Measurements from ENCODE around the gene SCARF2.

DNA sequence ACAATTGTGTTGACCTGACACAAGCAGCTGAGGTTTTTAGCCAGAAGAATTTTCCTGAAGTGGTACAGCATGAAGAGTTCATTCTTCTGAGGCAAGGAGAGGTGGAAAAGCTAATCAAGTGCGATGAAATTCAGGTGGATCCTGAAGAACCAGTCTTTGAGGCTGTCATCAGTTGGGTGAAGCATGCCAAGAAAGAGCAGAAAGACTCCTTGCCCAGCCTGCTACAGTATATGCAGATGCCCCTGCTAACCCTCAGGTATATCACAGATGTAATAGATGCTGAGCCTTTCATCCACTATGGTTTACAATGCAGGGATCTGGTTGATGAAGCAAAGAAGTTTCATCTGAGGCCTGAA is 12.9 kb upstream of the SCARF2 start:
- TF ChIP-seq GATA2 (IDR thresholded peaks at IDR 0.05; ENCODE audit: low read depth, low read length) (no peak), GATA3 (IDR thresholded peaks at IDR 0.05; ENCODE audit: low read depth, low read length) (no peak)
